DMS 273 (cell line): ENCODE data around the gene DECR2.
"Not testable (repeated sequence)": the region's sequence is repeated elsewhere in the genome, so short reads cannot be mapped to it uniquely, and the experiment has no call there.

Experiments
- DNase-seq: peaks from one replicate; lab custom pipeline; 2025; ENCODE audit not compliant: unreplicated experiment; lab: John Stamatoyannopoulos, UW

Gene DECR2

GRCh38 chr16:366476-366875 is 35.2 kb upstream of the DECR2 start:
- no peak for DNase-seq

DNA sequence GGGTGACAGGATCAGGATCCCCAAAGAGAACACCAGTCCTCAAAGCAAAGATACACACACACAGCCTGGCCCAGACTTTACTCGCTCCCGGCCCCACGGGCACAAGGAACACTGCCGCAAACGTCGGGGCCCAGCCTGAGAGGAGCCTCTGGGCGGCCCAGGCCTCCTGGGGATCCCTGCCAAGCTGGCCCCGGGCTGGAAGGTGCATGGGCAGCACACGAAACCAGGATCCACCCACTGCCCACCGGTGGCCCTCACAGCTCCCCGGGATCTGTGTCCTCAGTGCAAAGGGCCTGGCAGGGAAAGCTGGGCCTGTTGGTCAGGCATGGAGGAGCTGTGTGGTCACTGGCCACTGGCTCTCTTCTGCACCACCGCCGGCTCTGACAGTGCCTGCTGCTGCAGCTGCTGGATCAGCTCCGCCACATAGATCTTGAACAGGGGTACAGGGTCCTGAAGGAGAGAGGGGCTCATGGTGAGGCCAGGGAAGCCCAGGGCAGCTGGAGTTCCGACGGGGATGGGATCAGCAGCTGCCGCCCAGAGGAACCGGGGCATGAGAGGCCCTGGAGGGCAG is 34.3 kb upstream of the DECR2 start:
- no peak for DNase-seq

GRCh38 chr16:368388-369158 is 33.1 kb upstream of the DECR2 start:
- DNase-seq = no peak

DNA sequence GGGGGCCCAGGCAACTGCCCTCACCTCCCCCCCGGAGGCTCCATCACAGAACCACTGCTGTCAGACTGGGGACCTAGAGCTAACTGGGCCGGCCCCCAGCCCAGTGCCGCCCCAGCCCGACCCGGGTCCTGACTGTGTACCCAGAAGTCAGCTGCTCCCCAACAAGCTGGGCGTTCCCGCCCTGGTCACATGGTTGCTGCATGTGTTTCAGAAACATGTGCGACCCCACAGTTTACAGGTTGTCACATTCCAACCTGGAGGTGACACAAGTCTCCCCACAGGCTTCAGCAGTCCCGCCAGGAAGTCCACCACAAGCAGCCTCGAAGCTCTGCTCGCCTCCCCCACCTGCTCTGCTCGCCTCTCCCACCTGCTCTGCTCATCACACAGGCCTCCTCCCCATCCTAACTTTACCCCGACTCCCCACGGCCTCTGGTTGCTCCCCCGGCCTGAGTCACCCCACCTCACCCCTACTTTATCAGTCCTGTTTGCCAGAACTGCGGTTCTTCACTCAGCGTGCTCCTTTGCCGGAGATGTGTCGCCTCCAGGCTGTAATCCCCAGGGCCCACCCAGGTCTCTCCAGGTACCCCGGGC is 32.3 kb upstream of the DECR2 start:
- no peak for DNase-seq

DNA sequence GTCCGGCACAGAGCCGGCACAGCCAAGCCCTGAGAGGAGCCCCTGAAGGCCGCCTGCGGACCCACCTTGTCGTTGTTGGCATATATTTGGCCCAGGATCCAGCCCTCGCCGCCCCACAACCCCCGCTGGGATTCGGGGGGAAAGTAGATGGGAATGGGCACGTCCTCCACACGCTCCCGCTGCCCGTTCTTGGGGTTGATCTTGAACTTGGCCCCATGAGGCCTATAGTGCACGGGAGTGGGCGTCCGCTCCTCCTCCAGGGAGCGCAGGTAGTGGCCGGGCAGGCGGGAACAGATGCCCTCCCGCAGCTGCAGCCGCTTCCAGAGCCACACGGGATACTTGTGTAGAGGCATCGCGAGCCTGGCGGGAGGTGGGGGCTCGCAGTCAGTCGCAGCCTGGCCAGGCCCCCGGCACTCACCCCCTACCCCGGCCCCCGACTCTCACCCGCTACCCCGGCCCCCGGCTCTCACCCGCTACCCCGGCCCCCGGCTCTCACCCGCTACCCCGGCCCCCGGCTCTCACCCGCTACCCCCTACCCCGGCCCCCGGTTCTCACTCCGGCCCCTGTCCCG is 31.7 kb upstream of the DECR2 start:
- peak; percentile 52 for DNase-seq

- DNase-seq = peak; percentile 97
Measured at GRCh38 chr16:370443-370842, 31.2 kb upstream of the DECR2 start, which contains the start of gene MRPL28. MRPL28 (minus strand) TSS chr16:370538; CDS start chr16:370218, 320 bp downstream.

DNA sequence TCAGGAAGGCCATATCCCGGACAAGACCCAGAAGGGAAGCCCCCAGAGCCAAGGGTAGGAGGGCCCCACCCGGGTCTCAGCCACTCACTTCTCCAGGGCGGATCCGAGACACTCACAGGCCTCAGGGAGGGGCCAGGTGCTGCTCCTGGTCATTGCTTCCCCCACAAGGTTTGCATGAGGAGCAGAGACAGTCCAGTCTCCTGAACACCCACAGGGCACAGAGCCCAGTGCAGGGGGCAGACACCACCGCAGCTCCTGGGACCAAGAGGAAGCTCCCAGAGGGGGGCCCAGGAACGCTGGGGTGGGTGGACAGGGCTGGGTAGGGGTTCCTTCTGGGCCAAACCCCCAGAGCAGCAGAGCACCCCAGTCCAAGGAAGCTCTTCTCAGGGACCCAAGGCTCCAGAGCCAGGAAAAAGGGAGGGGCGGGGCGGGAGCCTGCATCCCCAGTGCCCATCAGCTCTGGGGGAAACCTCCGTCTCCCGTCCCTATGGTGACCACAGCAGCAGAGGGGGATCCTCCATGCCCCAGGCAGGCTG is 30.6 kb upstream of the DECR2 start:
- no peak for DNase-seq

DNA sequence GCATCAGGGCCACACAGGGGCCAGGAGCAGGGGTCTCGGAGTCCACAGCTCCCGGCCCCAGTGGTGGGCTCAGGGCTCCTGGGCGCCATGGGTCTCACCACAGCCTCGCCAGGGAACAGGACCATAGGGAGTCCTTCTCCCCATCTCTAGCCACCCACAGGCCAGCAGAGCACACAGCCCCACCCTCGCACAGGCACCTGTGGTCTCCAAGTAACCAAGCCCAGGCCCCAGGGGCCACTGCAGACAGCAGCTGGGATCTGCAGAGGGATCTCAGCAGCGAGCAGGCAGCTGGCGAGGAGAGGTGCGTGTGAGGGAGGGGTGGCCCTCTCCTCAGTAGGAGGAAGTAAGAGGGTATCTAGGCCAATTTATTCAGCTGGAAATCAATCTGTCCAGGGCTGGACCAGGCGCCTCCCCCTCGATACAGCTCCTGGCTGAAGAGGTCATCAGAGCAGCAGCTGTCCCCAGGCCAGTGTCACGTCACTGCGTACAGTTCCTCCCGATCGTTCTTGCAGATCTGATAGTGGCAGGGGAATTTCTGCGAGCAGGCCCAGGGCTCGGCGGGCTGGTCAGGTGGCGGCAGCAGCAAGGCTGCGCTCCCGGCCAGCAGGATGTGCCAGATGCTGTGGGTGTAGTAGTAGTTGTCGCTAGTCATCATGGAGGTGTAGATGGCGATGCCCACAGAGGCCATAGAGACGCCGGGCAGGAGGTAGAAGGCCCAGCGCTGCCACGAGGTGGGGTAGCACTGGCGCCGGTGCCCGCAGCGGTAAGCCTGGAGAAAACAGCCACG is 30.0 kb upstream of the DECR2 start:
- DNase-seq = no peak

DNA sequence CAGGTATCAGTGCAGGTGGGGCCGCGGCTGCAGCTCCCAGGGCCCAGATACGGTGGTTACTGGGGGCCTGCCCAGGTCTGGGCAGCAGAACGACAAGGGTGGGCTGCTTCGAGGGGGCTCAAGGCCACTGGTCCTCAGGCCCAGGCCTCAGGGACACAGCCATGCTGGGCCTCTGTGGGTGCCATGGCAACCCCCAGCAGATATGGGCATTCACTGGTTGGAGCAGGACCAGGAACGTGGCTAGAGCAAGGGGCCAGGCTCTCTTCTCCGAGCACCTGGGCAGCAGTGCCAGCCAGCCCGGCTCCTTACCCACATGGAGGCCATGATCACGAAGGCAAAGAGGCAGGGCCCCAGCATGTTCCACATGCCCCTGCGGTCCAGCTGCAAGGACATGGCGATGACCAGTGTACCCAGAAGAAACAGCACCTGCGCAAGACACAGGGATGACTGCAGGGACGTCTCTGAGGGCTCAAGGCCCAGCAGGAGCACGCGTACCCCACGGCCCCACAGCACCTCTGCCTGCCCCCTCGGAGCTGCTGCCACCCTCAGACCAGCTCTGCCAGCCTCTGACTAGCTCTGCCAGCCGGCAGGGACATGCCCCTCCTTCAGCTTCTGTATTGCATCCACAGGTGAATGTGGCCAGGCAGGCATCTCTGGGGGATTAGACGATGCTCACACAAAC is 29.2 kb upstream of the DECR2 start:
- no peak for DNase-seq

- no peak for DNase-seq
Measured at GRCh38 chr16:373020-373598, 28.6 kb upstream of the DECR2 start.

- DNase-seq = no peak
Measured at GRCh38 chr16:373848-374615, 27.7 kb upstream of the DECR2 start.

- DNase-seq = no peak
Measured at GRCh38 chr16:374616-374926, 27.1 kb upstream of the DECR2 start.

- no peak for DNase-seq
Measured at GRCh38 chr16:375212-375611, 26.5 kb upstream of the DECR2 start.

- DNase-seq = no peak
Measured at GRCh38 chr16:375927-376816, 25.5 kb upstream of the DECR2 start.

GRCh38 chr16:376817-377418 is 24.8 kb upstream of the DECR2 start:
- DNase-seq = no peak

DNA sequence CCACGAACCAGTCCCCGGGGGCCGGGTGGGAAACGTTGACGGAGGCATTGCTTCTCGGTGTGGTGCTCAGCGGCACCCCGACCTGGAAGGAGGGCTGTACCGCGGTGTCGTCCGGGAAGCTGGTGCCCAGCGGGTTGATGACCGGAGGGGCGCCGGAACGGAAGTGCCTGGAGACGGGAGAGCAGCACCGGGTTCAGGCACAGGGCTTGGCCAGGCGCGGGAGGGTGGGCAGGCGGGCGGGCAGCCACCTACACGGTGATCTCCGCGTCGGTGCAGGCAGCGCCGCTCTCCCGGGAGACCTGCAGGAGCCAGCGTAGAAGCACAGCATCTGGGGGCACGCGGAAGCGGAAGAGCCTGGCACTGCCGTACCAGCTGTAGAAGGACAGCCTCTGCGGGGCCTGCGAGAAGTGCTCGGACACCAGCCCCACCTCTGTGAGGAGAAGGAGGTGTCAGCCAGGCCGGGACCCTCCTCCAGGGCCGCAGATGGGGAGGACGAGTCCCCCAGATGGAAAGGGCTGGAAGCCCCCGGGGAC is 24.2 kb upstream of the DECR2 start:
- DNase-seq = no peak

DNA sequence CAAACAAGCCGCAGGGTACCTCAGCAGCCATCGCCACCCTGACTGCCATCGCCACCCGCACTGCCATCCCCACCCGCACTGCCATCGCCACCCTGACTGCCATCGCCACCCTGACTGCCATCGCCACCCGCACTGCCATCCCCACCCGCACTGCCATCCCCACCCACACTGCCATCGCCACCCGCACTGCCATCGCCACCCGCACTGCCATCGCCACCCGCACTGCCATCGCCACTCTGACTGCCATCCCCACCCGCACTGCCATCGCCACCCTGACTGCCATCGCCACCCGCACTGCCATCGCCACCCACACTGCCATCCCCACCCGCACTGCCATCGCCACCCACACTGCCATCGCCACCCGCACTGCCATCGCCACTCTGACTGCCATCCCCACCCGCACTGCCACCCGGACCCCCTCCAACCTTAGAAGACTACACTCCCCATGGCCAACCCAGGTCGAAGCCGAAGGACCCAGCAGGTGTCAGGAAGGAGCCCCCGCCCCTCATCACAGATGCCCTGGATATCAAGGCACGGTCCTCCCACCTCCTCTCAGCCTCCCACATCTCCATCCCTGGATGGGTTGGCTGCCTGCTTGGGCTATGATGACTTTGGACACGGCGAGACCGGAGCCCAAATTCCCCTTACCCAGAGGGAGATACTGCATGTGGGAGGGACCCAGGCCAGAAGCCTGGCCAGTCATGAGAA is 23.4 kb upstream of the DECR2 start:
- DNase-seq = not testable (repeated sequence)
